CD4-positive, alpha-beta T cell treated with Interleukin-17A for 4 hours (primary cell): ENCODE results near the gene ZBTB20.

Source experiments
- DNase-seq: peaks from one replicate; pipeline ENCODE4 v3.0.0-alpha.2; 2020; ENCODE audit warnings: mixed read lengths

The ZBTB20 gene

GRCh38 chr3:114866430-114866829 is 280.7 kb downstream of the ZBTB20 start:
- DNase-seq = no peak

- DNase-seq = no peak
These were observed 282.1 kb downstream of the ZBTB20 start for GRCh38 chr3:114864970-114865369.

- DNase-seq = no peak
These were observed 283.2 kb downstream of the ZBTB20 start for GRCh38 chr3:114863848-114864247.

- DNase-seq = no peak
These were observed 285.4 kb downstream of the ZBTB20 start for GRCh38 chr3:114861666-114862065.

GRCh38 chr3:114860531-114860930 is 286.6 kb downstream of the ZBTB20 start:
- no peak for DNase-seq

- DNase-seq = no peak
These were observed 288.8 kb downstream of the ZBTB20 start for GRCh38 chr3:114858329-114858728.

GRCh38 chr3:114857299-114857701 is 289.8 kb downstream of the ZBTB20 start:
- no peak for DNase-seq

- DNase-seq = no peak
These were observed 290.3 kb downstream of the ZBTB20 start for GRCh38 chr3:114856835-114857234.

GRCh38 chr3:114855839-114856238 is 291.2 kb downstream of the ZBTB20 start:
- DNase-seq = no peak

GRCh38 chr3:114852966-114853365 is 294.1 kb downstream of the ZBTB20 start:
- no peak for DNase-seq

GRCh38 chr3:114850898-114851297 is 296.2 kb downstream of the ZBTB20 start:
- no peak for DNase-seq

GRCh38 chr3:114848643-114849350 is 298.3 kb downstream of the ZBTB20 start:
- DNase-seq = no peak

GRCh38 chr3:114848082-114848481 is 299.0 kb downstream of the ZBTB20 start:
- DNase-seq = no peak

GRCh38 chr3:114847564-114847963 is 299.5 kb downstream of the ZBTB20 start:
- no peak for DNase-seq

GRCh38 chr3:114846779-114847178 is 300.3 kb downstream of the ZBTB20 start:
- no peak for DNase-seq

GRCh38 chr3:114846252-114846651 is 300.8 kb downstream of the ZBTB20 start:
- no peak for DNase-seq

- DNase-seq = no peak
These were observed 305.6 kb downstream of the ZBTB20 start for GRCh38 chr3:114841515-114841914.

- no peak for DNase-seq
These were observed 307.6 kb downstream of the ZBTB20 start for GRCh38 chr3:114839476-114839875.

GRCh38 chr3:114838025-114838424 is 309.1 kb downstream of the ZBTB20 start:
- no peak for DNase-seq

GRCh38 chr3:114834175-114834940 is 312.7 kb downstream of the ZBTB20 start:
- DNase-seq = no peak

- DNase-seq = no peak
These were observed 315.2 kb downstream of the ZBTB20 start for GRCh38 chr3:114831861-114832260.

GRCh38 chr3:114830652-114831051 is 316.4 kb downstream of the ZBTB20 start:
- no peak for DNase-seq

GRCh38 chr3:114829783-114830182 is 317.3 kb downstream of the ZBTB20 start:
- no peak for DNase-seq

GRCh38 chr3:114827495-114827894 is 319.6 kb downstream of the ZBTB20 start:
- DNase-seq = no peak
